22Rv1 (cell line): ENCODE results near the gene CLIC2.
"Not testable (repeated sequence)": the region's sequence is repeated elsewhere in the genome, so short reads cannot be mapped to it uniquely, and the experiment has no call there.

ENCODE experiments used
- H3K27ac ChIP-seq: fragments of 450-650 bp; 2 replicates; pipeline ENCODE4 v1.5.1; 2017
- ZFX ChIP-seq: fragments of 450-650 bp; IDR thresholded peaks from 2 replicates; pipeline ENCODE4 v1.6.1; 2017; ENCODE audit warnings: antibody characterized with exemption, borderline replicate concordance
- TF ChIP-seq, protein P1 (sequence below): fragments of 450-650 bp; IDR thresholded peaks from 2 replicates; pipeline ENCODE4 v1.5.1; 2017; ENCODE audit warnings: mild to moderate bottlenecking

Gene CLIC2

GRCh38 chrX:155329293-155329692 lies 5.1 kb downstream of the CLIC2 start:
- no peak overlapping the region for H3K27ac ChIP-seq

DNA sequence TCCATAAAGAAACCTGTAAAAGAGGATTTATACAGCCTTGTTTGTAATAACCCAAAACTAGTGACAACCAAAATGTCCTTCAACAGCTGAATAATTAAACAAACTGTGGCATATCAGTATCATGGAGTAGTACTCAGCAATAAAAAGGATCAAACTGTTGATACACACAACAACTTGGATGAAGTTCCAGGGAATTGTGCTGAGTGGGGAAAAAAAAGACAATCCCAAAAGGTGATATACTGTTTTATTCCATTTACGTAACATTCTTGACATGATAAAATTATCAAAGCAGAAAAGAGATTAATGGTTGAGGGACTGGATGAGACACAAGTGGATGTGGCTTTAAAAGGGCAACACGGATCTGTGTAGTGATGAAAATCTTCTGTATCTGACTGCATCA lies 7.8 kb downstream of the CLIC2 start:
- H3K27ac ChIP-seq = no peak overlapping the region
- TF ChIP-seq, protein P1, sequence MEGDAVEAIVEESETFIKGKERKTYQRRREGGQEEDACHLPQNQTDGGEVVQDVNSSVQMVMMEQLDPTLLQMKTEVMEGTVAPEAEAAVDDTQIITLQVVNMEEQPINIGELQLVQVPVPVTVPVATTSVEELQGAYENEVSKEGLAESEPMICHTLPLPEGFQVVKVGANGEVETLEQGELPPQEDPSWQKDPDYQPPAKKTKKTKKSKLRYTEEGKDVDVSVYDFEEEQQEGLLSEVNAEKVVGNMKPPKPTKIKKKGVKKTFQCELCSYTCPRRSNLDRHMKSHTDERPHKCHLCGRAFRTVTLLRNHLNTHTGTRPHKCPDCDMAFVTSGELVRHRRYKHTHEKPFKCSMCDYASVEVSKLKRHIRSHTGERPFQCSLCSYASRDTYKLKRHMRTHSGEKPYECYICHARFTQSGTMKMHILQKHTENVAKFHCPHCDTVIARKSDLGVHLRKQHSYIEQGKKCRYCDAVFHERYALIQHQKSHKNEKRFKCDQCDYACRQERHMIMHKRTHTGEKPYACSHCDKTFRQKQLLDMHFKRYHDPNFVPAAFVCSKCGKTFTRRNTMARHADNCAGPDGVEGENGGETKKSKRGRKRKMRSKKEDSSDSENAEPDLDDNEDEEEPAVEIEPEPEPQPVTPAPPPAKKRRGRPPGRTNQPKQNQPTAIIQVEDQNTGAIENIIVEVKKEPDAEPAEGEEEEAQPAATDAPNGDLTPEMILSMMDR = no peak
- TF ChIP-seq ZFX = no peak

More at GRCh38 chrX:155329293-155329692, 5.1 kb downstream of the CLIC2 start:
- TF ChIP-seq, protein P1 = no peak
- no peak for TF ChIP-seq ZFX

DNA sequence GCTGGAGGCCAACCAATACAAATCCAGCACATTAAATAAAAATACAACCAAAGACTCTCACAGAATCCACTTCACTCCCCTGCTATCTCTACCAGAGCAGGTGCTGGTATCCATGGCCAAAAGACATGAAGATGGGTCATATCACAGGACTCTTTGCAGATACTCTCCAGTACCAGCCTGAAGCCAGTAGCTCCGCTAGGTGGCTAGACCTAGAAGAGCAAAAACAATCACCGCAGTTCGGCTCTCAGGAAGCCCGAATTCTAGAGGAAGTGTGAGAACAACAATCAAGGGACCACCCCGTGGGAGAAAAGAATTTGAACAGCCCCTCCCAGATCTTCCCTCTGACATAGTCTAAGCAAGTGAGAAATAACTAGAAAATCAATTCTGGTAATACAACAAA lies 20.2 kb downstream of the CLIC2 start:
- H3K27ac ChIP-seq = no peak overlapping the region
- TF ChIP-seq, protein P1 = no peak

GRCh38 chrX:155313766-155314165 lies 20.6 kb downstream of the CLIC2 start:
- TF ChIP-seq, protein P1 = no peak
- TF ChIP-seq ZFX = no peak
- H3K27ac ChIP-seq = no peak overlapping the region

DNA sequence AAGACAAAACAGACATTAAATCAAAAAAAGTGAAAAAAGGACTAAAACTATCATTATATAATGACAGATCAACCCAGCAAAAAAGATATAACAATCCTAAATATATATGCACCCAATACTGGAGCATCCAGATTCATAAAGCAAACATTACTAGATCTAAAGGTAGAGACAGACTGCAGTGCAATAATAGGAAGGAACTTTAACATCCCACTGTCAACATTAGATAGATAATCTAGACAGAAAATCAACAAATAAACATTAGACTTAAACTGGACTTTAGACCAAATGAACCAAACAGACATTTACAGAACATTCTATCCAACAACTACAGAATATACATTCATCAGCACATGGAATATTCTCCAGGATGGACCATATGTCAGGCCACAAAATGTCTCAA lies 40.6 kb downstream of the CLIC2 start:
- no peak overlapping the region; the same call in 1 of the 2 replicates for H3K27ac ChIP-seq
- no peak for TF ChIP-seq ZFX
- TF ChIP-seq, protein P1 = no peak

- TF ChIP-seq ZFX = no peak
- TF ChIP-seq, protein P1 = no peak
- no peak overlapping the region for H3K27ac ChIP-seq
Observed at GRCh38 chrX:155279873-155280272, 54.5 kb downstream of the CLIC2 start.

DNA sequence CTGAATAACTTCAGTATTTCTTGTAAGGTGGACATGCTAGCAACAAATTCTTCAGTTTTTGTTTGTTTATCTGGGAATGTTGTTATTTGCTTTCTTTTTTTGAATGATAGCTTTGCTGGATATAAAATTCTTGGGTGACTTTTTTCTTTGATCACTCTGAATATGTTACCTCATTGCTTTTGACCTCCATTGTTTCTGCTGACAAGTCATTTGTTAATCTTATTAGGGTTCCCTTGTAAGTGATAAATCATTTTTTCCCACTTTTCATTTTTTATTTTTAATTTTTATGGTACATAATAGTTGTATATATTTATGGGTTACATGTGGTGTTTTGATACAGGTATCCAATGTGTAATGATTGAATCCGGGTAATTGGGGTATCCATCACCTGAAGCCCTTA lies 63.4 kb downstream of the CLIC2 start:
- H3K27ac ChIP-seq = no peak overlapping the region
- TF ChIP-seq, protein P1 = no peak
- no peak for TF ChIP-seq ZFX

- H3K27ac ChIP-seq = not testable (repeated sequence)
Observed at GRCh38 chrX:155267995-155268394, 66.4 kb downstream of the CLIC2 start.
